Retinal pigment epithelial cell (primary cell): ENCODE data around the gene PIP5K1B.
A peak's percentile ranks its signal among the peaks of the same experiment; 100 is the strongest.

Experiments used
- DNase-seq: peaks from one replicate; pipeline ENCODE4 v3.0.0-alpha.2; 2010; ENCODE audit warnings: low read depth
- H3K4me3 ChIP-seq: 2 replicates; pipeline ENCODE4 v1.5.1; 2011; ENCODE audit warnings: mild to moderate bottlenecking, low read length, control low read depth, moderate library complexity
- CTCF ChIP-seq: conservative IDR thresholded peaks from 2 replicates; pipeline ENCODE4 v1.5.1; 2011; ENCODE audit warnings: low read depth, low read length, control low read depth, inconsistent platforms

The PIP5K1B gene

GRCh38 chr9:68836788-68837187 lies 131.7 kb downstream of the PIP5K1B start:
- no peak for DNase-seq
- TF ChIP-seq CTCF: no peak
- no peak overlapping the region for H3K4me3 ChIP-seq

DNA sequence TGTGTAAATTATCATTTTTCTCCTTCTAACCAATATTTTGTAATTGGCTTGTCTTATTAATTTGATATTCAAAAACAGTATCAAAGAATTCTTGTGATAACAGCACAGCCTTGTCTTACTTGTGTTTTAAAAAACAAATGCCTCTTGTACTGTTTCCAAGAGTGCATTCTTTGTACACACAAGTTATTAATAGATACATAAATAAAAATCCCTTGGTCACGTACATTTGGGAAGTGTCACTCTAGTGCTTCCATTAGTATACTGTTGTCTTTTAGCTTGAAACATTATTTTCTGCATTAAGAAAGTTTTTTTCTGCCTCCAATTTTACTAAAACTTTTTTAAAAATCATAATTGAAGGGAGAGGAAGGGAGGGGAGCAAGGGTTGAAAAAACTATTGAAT lies 133.2 kb downstream of the PIP5K1B start:
- no peak overlapping the region for H3K4me3 ChIP-seq
- DNase-seq: no peak
- TF ChIP-seq CTCF: no peak

- no peak overlapping the region for H3K4me3 ChIP-seq
- no peak for TF ChIP-seq CTCF
- no peak for DNase-seq
Observed at GRCh38 chr9:68841276-68842052, 136.4 kb downstream of the PIP5K1B start.

DNA sequence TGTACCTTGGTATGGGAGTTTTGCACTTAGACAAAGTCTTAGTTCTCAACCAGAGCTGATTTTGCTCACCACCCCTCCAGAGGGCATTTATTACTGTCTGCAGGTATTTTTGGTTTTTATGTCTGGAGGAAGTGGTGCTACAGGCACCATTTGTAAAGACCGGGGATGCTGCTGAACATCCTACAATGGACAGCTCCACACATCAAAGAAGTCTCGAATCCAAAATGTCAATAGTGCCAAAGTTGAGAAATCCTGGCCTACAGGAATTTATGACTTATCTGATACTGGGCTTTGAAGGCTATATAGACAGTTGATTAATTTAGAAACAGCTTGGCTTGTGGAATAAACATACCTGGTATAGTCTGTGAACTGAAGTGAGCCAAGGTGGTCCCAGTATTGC lies 137.5 kb downstream of the PIP5K1B start:
- H3K4me3 ChIP-seq: no peak overlapping the region
- no peak for TF ChIP-seq CTCF
- DNase-seq: no peak

- DNase-seq: no peak
- no peak overlapping the region for H3K4me3 ChIP-seq
- TF ChIP-seq CTCF: no peak
Observed at GRCh38 chr9:68843239-68843638, 138.2 kb downstream of the PIP5K1B start.

DNA sequence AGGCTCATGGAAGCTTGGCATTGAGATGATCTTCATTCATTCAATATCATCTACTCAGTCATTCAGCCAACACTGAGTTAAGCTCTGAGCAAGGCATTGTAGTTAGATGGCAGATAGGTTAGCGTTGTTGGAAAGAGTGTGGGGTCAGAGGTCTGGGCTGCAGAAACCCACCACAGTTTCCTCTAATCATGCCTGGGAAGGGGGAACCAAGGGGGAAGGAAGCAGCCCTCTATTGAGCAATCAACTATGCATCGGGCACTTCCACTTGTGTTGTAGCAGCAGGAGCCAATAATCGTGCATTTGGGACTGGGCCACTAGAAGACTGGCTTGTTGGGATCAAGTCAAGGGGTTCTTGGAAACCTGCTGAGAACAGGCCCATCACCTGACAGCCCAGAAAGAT lies 139.1 kb downstream of the PIP5K1B start:
- TF ChIP-seq CTCF: no peak
- no peak for DNase-seq
- no peak overlapping the region for H3K4me3 ChIP-seq

DNA sequence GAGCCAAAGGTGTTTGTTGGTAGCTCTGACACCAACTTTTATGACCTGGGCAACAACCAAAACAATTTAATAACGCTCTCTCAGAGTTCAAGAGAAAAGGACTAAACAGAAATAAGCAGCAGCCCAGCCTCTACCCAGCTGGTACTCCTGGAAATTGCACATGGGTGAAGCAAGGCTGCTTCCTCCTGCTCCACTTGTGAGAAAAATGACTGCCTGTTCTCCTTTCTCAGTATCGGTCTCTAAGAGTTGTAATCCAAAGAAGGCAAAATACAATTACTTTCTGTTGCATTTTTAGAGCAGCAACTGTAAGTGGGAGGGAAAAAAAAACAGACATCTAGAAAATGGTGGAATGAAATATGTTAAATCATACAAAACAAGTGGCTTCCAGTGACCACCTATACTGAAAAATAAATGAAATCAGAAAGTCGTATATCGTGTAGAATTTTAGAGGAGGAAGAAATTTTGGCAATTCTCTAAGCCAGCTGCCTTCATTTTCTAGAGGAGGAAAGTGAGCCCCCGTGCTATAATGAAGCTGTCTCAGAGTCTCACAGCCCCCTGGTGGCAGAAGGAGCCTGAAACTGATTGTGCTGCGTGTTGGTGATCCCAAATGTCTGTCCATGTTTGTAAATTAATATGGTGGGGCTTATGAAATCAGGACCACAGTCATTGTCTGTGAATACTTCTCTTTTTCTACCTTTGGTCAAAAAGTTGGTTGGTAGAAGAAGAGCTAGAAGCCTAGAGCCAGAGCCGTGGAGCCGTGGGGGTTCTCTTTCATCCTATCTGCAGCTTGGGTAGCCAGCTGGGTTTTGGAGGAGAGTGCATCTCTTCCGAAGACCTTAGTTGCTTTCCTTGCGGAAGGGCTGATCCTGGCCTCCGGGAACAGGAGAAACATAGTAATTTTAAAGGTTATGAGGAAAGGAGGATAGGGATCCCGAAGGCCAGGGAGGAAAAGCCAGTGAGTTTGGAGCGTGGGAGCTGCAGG lies 139.9 kb downstream of the PIP5K1B start:
- TF ChIP-seq CTCF: peak; percentile 76
- H3K4me3 ChIP-seq: no peak overlapping the region
- no peak for DNase-seq
